ENCODE results near the gene KIAA1217.

The KIAA1217 gene

DNA sequence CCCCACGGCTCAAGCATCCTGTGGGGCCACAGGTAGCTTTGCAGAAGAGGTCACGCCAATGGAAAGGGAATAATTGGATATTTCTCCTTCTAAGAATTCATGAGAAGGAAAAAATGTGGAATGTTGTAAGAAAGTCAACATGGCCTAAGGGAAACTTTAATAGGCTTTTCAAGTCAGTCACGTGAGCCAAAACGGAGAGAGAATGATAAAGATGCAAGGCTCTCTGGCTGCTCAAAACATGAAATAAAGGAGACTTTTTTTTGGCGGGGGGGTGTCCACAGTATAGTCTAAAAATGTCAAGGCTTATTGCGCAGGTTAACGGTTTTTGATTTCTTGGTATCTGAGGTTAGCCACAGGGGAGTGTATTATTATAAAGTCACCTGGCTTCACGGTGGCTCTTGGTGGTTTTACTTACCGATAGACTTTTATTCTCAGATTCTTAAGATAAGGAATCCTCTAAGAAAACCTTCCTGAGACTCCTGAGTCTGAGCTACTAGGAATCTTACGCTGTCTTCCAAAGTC lies 366.6 kb downstream of the KIAA1217 start:
- Histone ChIP-seq H3K27me3 (ENCODE audit: insufficient read depth, low read length) (no peaks in the 10 kb centered on the region; the same call in 1 of the 2 replicates), H3F3A (ENCODE audit: insufficient read depth, low read length) (no peaks in the 10 kb centered on the region), H3K9me3 (ENCODE audit: low read length) (no peaks in the 10 kb centered on the region), H3K9ac (ENCODE audit: low read length) (no peak overlapping the region), H3K27ac (ENCODE audit: low read depth, low read length, poor library complexity, severe bottlenecking) (no peak overlapping the region), H3K36me3 (ENCODE audit: insufficient read depth, low read length) (no peaks in the 10 kb centered on the region), H3K4me2 (ENCODE audit: low read length) (no peak overlapping the region), H3K9me2 (ENCODE audit: low read depth, low read length) (no peaks in the 10 kb centered on the region), H3K4me3 (ENCODE audit: low read depth, low read length, poor library complexity, severe bottlenecking) (no peak overlapping the region), H4K20me1 (ENCODE audit: insufficient read depth, low read length) (no peaks in the 10 kb centered on the region), H3K79me2 (ENCODE audit: insufficient read depth, low read length) (no peaks in the 10 kb centered on the region), H2AFZ (ENCODE audit: low read length) (no peak overlapping the region), H3K4me1 (ENCODE audit: insufficient read depth, low read length, severe bottlenecking) (no peaks in the 10 kb centered on the region)
- TF ChIP-seq EZH2 (IDR thresholded peaks at IDR 0.05; ENCODE audit: borderline replicate concordance, low read length) (no peak), CTCF (IDR thresholded peaks at IDR 0.05; ENCODE audit: low read length) (no peak)

- H3K79me2 ChIP-seq (ENCODE audit: insufficient read depth, low read length), result no peaks in the 10 kb centered on the region
- no peak overlapping the region for H2AFZ ChIP-seq (ENCODE audit: low read length)
- no peaks in the 10 kb centered on the region for H3F3A ChIP-seq (ENCODE audit: insufficient read depth, low read length)
- no peak overlapping the region for H3K4me2 ChIP-seq (ENCODE audit: low read length)
- no peaks in the 10 kb centered on the region for H4K20me1 ChIP-seq (ENCODE audit: insufficient read depth, low read length)
- no peak overlapping the region for H3K27ac ChIP-seq (ENCODE audit: low read depth, low read length, poor library complexity, severe bottlenecking)
- H3K27me3 ChIP-seq (ENCODE audit: insufficient read depth, low read length), result no peaks in the 10 kb centered on the region; the same call in 1 of the 2 replicates
- TF ChIP-seq CTCF (IDR thresholded peaks at IDR 0.05; ENCODE audit: low read length) (no peak), EZH2 (IDR thresholded peaks at IDR 0.05; ENCODE audit: borderline replicate concordance, low read length) (no peak)
- no peaks in the 10 kb centered on the region for H3K36me3 ChIP-seq (ENCODE audit: insufficient read depth, low read length)
- no peaks in the 10 kb centered on the region for H3K9me3 ChIP-seq (ENCODE audit: low read length)
- H3K9ac ChIP-seq (ENCODE audit: low read length), result no peak overlapping the region
- H3K9me2 ChIP-seq (ENCODE audit: low read depth, low read length), result no peaks in the 10 kb centered on the region
- no peaks in the 10 kb centered on the region for H3K4me1 ChIP-seq (ENCODE audit: insufficient read depth, low read length, severe bottlenecking)
- H3K4me3 ChIP-seq (ENCODE audit: low read depth, low read length, poor library complexity, severe bottlenecking), result no peak overlapping the region
Observed at GRCh38 chr10:24579448-24579847, 370.5 kb downstream of the KIAA1217 start.

GRCh38 chr10:24579906-24580305 lies 371.0 kb downstream of the KIAA1217 start:
- Histone ChIP-seq H3K4me2 (ENCODE audit: low read length) (no peak overlapping the region), H3K36me3 (ENCODE audit: insufficient read depth, low read length) (no peaks in the 10 kb centered on the region), H3K9ac (ENCODE audit: low read length) (no peak overlapping the region), H3K79me2 (ENCODE audit: insufficient read depth, low read length) (no peaks in the 10 kb centered on the region), H4K20me1 (ENCODE audit: insufficient read depth, low read length) (no peaks in the 10 kb centered on the region), H3K27me3 (ENCODE audit: insufficient read depth, low read length) (no peaks in the 10 kb centered on the region; the same call in 1 of the 2 replicates), H3K4me3 (ENCODE audit: low read depth, low read length, poor library complexity, severe bottlenecking) (no peak overlapping the region), H3K9me2 (ENCODE audit: low read depth, low read length) (no peaks in the 10 kb centered on the region), H2AFZ (ENCODE audit: low read length) (no peak overlapping the region), H3K9me3 (ENCODE audit: low read length) (no peaks in the 10 kb centered on the region), H3K27ac (ENCODE audit: low read depth, low read length, poor library complexity, severe bottlenecking) (no peak overlapping the region), H3K4me1 (ENCODE audit: insufficient read depth, low read length, severe bottlenecking) (no peaks in the 10 kb centered on the region), H3F3A (ENCODE audit: insufficient read depth, low read length) (no peaks in the 10 kb centered on the region)
- TF ChIP-seq CTCF (IDR thresholded peaks at IDR 0.05; ENCODE audit: low read length) (no peak), EZH2 (IDR thresholded peaks at IDR 0.05; ENCODE audit: borderline replicate concordance, low read length) (no peak)
